HG03575 (cell line): ENCODE data around the gene NMUR1.

Experiments
- ATAC-seq: cut with Tn5 transposase; IDR thresholded peaks from one replicate; pipeline ENCODE4 v1.9.1; 2021; ENCODE audit not compliant: unreplicated experiment, insufficient number of reproducible peaks, low FRiP score; ENCODE audit errors: extremely low read depth

Gene NMUR1

DNA sequence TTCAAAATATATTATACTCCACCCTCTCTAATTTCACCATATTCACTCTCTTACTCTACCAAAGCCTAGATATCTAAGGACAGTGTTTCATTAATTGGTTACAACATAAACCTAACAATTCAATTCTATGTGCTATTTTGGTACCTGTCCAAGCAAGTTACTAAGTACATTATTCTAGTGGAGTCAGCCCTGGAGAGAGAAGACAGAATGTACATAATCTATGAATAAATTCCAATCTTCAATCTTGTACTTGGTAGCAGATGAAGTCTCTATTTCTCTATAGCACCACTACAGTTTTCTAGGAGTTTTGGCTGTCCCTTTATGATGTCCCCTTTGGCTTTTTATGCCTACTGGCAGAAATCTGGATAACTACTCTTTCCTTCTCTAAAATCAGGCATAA, 27.6 kb downstream of the NMUR1 start:
- ATAC-seq = no peak

DNA sequence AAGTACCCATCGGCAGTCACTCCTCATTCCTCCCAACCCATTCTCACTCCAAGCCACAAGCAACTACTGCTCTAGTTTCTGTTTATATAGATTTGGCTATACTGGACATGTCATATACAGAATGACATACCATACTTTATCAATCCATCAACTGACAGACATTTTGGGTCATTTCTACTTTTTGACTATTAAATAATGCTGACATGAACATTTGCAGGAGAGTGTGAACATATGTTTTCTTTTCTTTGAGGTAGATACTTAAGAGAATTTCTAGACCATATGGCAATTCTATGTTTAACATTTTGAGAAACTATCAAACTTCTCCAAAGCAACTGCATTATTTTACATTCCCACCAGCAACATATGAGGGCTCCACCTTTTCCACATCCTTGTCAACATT, 32.6 kb downstream of the NMUR1 start:
- ATAC-seq = no peak

DNA sequence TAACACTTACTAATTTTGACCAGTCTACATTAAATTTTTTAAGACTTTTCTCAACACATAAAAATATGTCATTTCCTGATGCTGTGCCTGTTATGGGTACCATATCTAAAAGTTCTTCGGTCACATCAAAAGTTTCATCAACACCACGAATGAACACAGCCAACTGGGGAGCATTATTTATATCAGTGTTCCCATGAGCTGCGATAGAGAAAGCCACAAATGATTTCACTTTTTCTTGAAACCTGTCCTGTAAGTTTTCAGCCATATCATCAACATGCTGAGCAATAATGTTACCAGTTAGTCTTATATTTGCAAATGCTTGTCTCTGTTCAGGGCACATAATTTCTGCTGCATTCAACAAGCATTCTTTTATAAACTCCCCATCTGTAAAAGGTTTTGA, 35.6 kb downstream of the NMUR1 start:
- no peak for ATAC-seq

DNA sequence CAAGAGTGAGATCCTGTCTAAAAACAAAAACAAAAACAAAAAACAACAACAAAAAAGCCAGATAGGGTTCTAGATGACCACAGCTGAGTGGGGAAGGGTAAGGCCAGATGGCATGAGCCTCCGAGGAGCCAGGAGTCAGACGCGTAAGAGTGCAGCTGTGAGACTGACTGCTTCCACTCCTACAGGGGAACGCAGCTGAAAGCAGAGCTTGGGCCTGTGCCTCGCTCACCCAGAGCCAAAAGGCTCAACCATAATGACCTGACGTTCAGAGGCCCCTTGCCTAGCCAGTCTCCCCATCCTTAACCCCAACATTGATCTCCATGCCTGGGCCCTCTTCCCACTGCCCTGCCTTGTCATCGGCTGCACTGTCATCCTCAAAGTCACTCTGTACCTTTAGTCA, 39.4 kb downstream of the NMUR1 start:
- no peak for ATAC-seq

DNA sequence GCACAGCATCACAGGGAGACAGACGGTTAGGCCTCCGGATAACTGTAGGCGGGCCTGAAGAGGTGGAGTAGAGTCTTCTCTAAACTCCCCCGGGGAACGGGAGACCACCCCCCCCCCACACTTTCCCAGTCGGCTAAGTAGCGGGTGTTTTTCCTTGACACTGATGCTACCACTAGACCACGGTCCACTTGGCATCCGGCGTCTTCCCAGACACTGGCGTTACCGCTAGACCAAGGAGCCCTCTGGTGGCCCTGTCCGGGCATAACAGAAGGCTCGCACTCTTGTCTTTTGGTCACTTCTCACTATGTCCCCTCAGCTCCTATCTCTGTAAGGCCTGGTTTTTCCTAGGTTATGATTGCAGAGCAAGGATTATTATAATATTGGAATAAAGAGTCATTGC, 40.3 kb downstream of the NMUR1 start:
- ATAC-seq = no peak

DNA sequence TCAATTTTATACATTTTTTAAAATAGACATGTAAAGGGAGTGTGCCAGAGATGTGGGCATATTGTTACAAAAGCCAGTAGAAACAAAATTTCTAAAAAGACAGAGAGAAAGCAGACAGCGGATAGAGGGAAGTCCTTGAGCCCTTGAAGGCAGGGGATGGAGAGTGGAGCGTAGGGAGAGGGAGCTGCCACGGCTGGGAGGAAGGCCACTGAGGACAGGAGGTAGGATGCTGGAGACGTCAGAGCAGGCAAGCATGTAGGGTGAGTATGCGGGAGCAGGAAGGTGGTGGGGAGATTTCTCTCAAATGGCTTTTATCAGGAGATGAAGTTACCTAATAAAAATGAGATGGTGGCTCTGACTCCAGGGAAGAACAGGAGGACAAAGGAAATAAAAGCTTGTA, 41.9 kb downstream of the NMUR1 start:
- no peak for ATAC-seq

DNA sequence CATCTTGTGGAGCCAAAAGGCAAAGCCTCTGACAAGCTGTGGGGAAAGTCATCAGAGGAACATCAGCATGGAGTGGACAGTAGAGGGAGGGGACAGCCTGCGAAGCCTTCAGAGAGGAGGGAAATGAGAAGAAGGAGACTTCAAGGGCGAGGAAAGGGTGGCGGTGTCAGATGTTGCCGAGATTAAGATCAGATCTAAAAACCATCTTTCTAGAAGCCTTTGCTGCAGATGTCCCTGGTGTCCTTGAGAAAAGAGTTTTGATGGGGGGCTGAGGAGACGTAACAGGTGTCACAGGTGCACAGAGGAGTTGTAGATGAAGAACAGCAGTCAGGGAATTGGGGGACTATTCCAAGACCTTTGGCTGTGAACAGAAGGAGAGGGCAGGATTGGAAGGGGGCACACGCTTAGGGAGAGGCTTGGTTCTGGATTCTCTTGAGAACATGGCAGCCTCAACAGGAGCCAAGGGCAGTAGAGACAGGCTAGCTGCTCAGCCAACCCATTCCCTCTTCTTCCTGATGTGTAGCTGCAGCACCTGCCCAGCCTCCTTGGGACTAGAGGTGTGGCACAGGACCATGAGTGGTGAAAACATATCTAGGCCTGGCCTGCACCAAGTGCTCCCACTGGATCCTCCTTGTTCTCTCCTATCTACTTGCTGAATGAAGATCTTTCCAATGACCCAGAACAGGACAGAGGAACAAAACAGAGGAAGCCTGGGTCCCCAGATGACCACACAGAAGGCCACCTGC, 43.2 kb downstream of the NMUR1 start:
- ATAC-seq = no peak

DNA sequence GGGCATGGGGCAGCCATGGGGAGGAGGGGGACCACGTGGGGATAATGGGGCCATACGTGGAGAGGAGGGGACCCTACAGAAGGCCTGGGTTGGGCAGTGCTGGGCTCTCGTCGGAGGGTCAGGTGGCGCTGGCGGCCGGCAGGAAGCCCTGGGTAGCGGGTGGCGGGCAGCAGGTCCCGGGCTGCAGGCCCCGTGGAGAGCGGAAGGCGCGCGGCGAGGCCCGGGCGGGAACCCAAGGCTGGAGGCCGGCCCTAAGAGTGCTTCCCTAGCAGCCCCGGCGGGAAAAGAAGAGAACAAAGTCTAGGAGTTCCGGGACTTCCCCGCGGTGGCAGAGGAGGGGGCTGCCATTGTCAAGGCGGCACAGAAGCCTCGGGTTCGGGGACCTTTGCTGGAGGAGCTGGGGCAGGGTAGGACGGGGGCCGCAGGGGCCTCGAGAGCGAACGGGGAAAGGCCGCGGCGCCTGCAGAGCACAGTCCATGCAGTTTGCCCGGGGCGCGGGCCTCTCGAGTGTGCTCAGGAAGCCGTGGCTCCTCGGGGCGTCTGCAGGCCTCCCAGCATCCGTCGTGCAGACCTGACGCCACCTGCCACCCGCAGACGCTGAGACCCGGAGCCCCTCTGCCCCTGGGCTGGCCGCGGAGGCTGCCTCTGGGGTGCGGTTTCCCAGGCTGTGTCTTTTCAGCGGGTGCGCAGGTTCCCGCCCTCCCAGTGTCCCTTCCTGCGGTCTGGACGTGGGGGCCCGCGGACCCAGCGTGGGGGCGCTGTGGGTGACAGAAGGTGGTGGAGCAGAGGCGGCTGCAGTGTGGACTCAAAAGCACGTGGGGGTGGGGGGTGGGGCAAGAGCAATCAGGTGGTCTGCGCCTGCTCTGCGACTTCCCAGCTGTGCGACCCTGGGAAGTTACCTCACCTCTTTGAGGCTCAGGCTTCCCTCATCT, 46.6 kb downstream of the NMUR1 start:
- no peak for ATAC-seq

DNA sequence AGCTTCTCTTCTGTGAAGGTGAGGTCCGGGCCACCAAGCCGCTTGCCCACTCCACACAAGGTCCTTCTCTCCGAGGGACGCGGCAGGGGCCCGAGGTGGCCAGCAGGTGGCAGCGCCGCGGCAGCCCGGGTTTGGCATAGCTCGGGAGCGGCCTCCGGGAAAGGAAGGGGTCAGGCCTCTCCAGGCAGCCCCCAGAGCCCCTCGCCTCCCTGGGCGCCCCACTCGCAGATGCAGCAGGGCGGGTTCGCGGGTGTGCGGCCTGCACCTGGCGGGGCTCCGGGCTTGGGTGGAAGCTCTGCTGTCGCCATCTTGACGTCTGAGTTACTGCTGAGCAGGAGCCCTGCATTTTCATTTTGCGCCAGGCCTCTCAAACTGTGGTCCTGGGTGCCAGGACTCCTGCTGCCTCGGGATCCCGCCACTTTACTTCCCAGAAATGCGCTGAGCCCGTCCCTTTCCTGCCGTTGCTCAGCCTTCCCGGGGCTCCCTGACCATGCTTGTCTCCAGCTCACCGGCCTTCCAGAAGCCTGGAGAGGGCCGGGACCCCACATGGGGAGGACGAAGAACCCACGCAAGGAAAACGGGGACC, 47.3 kb downstream of the NMUR1 start:
- ATAC-seq = no peak

DNA sequence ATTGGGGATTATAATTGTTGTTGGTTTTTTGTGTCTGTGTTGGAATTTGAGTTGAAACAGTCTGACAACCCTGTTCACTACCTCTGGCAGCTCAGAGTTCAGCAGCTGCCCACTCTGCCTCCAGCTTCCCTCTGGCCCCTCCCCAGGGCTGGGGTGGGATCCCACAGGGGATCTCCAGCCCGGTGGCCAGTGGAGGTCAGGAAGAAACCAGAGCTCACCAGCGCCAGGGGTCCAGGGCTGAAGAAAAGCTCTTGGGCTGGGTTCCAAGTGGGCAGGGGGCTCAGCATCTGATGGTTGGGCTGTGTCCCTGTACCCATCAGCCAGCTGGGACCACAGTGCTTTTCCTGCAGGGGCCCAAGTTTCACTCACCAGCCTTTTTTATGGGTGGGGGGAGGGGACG, 49.5 kb downstream of the NMUR1 start:
- no peak for ATAC-seq

DNA sequence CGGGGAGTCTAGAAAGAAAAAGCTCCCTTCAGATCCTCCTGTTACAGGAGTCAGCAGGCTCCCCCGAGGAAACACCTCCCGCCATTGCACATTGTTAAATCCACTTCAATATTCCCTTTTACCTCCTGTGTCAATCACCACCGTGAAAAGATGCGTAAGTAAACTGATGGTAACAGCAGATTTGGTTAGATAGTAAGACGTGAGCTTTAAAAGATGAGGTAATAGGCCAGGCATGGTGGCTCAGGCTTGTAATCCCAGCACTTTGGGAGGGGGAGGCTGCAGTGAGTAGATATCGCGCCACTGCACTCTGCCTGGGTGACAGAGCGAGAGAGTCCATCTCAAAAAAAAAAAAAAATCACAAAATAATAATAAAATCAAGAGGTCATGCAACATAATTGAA, 50.8 kb downstream of the NMUR1 start:
- ATAC-seq = no peak

DNA sequence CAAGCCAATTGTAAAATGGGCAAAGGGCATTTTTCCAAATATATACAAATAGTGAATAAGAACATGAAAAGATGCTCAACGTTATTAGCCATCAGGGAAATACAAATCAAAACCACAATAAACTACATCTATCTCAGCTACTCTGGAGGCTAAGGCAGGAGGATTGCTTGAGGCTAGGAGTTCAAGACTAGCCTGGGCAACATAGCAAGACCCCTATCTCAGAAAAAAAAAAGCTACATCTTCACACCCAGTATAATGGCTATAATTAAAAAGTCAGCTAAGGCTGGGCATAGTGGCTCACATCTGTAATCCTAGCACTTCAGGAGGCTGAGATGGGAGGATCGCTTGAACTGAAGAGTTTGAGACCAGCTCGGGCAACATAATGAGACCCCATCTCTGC, 53.3 kb downstream of the NMUR1 start:
- ATAC-seq = no peak

DNA sequence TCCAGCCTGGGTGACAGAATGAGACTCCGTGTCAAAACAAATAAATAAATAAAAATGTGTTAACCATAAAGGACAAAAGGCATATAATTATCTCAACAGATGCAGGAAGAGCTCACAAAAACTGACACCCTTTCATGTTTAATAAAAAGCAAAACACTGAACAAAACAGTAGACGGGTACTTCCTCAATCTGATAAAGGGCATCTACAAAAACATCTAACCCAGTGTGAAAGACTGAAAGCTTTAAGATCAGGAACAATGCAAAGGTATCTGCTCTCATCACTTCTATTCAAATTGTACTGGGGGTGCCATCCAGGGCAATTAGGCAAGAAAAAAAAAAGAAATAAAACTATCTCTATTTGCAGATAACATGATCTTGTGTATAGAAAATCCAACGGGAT, 54.3 kb downstream of the NMUR1 start:
- no peak for ATAC-seq
